ES-I3 (cell line): ENCODE data around the gene LRMDA.

Source experiments
- H3K36me3 ChIP-seq: 2 replicates; pipeline ENCODE4 v1.6.1; 2013; ENCODE audit warnings: mild to moderate bottlenecking, low read length, control low read depth, moderate library complexity; ENCODE audit not compliant: insufficient read depth
- H3K4me1 ChIP-seq: 2 replicates; pipeline ENCODE4 v1.6.1; 2013; ENCODE audit warnings: mild to moderate bottlenecking, control low read depth, low read length; ENCODE audit not compliant: insufficient read depth
- H3K9ac ChIP-seq: 2 replicates; pipeline ENCODE4 v1.6.1; 2013; ENCODE audit warnings: low read depth, mild to moderate bottlenecking, low read length, moderate library complexity
- H3K9me3 ChIP-seq: 2 replicates; pipeline ENCODE4 v1.6.1; 2013; ENCODE audit warnings: mild to moderate bottlenecking, low read length, moderate library complexity; ENCODE audit not compliant: control insufficient read depth, insufficient read depth

LRMDA gene

DNA sequence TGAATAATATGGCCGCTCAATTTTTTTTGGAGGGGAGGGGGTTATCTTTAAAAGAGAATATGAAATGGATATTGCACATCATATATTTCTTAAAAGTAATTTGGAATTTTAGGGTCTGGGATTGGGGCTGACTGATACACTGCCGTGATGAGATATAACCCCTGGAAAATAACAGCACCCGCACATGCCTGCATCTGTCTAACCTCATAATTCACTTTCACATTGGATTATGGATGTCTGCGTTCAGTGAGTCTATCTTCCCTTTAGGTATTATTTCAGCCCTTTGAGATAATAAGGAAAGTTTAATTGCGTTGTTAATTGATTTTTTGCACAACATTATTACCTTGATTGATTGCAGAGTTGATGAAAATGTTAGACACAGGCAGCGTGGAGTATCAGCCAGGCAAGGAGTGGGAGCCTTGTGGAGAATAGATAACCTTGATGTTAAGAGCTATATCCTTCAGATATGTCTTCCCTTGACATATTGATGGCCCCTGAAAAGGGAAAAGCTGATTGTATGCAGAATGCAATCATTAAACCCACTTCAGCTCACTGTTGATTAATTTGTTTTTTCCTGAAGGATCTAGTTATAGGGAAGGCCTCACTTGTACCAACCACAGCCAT, 1111.0 kb downstream of the LRMDA start:
- no peaks in the 10 kb centered on the region for H3K4me1 ChIP-seq
- no peak overlapping the region for H3K9ac ChIP-seq
- no peaks in the 10 kb centered on the region for H3K36me3 ChIP-seq
- no peaks in the 10 kb centered on the region for H3K9me3 ChIP-seq

DNA sequence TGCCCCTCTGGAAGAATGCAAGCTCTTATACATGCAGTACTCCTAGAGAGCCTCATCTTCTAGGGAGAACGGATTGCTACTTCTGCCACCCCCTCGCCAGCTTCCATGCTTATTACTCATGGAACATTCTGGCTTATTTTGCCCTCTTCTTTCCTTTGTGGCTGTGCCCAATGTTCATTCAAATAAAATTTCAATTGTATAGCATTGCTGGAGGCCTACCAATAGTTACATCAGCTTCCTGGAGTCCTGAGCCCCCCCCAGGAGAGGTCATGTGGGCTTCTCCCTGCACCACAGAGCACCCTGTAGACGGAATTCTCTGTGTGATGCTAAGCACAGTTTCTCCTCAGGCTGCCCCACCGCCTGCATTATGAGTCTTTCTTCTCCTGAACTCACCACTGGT, 1112.2 kb downstream of the LRMDA start:
- Histone ChIP-seq H3K9ac (no peak overlapping the region), H3K9me3 (no peaks in the 10 kb centered on the region), H3K36me3 (no peaks in the 10 kb centered on the region), H3K4me1 (no peaks in the 10 kb centered on the region)

DNA sequence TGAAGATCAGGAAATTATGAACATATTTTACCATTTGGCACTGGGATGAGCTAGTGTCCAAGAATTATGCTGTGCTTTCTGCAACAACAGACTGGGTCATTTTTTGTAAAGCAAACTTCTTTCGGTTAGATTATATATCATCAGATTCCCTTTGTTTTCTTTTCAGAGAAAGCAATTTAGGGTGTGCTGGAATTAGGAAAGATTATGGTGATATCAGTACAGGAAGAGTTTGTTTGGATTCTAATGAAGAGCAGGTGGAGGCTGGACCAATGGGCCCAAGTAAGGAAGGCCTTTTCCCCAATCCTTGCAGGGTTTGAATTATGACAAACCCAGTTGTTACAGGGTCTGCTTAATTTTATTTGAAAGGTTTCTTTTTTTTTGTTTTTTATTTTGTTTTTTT, 1113.4 kb downstream of the LRMDA start:
- Histone ChIP-seq H3K36me3 (no peaks in the 10 kb centered on the region), H3K4me1 (no peaks in the 10 kb centered on the region), H3K9ac (no peak overlapping the region), H3K9me3 (no peaks in the 10 kb centered on the region)

DNA sequence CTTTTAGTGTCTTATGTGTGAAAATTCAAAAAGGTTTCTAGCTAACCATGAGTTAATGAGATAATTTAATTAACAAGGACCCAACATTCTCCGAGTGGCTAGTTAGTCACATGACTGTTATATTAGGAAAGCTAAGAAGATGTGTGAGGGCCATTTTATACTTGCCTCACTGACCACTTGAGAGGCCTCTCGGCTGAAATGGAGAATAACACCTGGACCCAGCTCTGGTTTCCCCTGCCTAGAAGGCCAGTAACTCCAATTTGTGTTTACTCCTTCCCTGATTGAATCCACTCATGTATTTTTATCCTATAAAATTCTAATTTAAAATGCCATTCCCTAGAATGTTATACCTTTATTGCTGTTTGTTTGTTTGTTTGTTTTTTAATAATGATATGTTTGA, 1115.0 kb downstream of the LRMDA start:
- Histone ChIP-seq H3K9ac (no peak overlapping the region), H3K4me1 (no peaks in the 10 kb centered on the region), H3K36me3 (no peaks in the 10 kb centered on the region), H3K9me3 (no peaks in the 10 kb centered on the region)

DNA sequence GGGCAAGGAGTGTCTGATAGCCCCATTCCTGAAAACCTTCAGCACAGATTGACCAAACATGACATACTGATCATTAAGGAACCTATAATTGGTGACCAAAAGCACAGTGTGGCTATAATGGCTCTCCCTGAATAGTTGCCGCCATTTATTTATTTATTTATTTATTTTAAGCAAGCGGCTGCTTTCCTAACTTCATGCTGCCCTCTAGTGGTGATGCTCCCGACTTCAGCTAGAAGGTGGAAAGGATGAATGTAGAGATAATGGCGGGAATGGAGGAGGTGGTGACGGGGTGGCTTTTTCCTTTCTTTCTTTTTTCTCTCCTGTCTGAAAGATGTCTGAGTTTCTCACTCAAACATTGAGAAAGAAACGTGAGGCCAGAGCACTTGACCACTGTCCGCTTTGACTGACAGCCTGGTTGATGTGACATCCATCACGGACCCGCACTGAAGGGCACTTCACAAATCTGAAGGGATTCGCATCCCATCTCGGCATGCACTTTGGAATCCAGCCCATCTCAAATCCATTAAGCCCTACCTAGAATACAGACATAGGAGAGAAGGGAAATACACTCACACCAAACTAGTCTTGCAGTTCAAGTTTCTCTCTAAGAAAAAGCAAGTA, 1116.0 kb downstream of the LRMDA start:
- Histone ChIP-seq H3K4me1 (no peaks in the 10 kb centered on the region), H3K9ac (no peak overlapping the region), H3K9me3 (no peaks in the 10 kb centered on the region), H3K36me3 (no peaks in the 10 kb centered on the region)

DNA sequence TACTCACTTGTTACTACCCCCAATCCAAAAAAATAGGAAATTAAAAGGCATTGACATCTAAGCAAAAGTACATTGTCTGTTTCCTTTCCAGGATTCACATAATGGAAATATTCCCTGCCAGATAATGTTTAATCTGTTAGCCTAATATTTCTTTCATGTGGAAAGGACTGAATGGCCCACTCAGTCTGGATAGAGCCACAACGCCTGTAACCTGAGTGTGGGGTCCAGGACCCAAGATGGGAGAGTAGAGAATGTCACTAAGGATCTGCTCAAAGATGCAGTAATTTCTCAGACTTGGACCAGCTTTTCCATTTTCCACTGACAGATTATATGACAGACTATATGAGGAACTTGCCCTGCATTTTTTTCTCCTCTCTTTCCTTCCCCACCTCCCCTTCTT, 1117.3 kb downstream of the LRMDA start:
- Histone ChIP-seq H3K36me3 (no peaks in the 10 kb centered on the region), H3K9ac (no peak overlapping the region), H3K9me3 (no peaks in the 10 kb centered on the region), H3K4me1 (no peaks in the 10 kb centered on the region)

DNA sequence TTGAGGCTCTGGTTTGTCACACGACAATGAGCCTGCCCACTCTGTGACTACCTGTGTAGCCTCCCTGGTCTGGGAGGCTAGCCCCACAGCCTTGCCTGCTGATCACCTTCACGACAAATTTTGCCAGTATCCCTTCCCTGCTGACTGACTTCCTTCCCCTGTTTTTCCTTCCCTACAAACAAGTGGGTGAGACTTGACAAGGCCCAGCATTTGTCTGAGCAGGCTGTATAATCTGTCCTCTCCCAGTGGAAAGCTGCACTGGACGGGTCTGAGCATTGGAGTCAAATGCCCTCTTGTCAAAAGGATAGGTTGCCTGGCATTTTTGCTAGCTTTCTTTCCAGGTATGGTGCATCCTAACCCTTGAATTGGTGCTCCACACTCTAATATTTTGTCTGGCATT, 1117.7 kb downstream of the LRMDA start:
- Histone ChIP-seq H3K9me3 (no peaks in the 10 kb centered on the region), H3K36me3 (no peaks in the 10 kb centered on the region), H3K4me1 (no peaks in the 10 kb centered on the region), H3K9ac (no peak overlapping the region)

DNA sequence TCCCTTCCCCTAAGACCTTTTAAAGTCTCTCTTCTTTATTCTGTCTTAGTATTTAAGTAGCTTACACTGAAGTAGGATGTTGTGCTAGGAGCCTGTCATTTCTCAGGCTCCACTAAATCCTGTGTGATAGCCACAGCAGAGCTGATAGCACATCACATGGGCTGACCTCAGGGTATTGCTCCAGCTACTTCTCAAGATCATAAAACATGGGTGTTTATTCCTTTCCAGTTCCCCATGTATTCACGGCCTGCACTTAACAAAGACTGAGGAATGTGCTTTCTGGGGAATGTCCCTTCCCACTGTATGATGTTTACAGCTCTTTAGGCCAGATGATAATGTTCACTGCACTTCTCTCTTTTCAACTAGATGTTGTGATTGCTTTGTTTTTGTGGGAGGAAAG, 1119.4 kb downstream of the LRMDA start:
- Histone ChIP-seq H3K9me3 (no peaks in the 10 kb centered on the region), H3K9ac (no peak overlapping the region), H3K4me1 (no peaks in the 10 kb centered on the region), H3K36me3 (no peaks in the 10 kb centered on the region)

DNA sequence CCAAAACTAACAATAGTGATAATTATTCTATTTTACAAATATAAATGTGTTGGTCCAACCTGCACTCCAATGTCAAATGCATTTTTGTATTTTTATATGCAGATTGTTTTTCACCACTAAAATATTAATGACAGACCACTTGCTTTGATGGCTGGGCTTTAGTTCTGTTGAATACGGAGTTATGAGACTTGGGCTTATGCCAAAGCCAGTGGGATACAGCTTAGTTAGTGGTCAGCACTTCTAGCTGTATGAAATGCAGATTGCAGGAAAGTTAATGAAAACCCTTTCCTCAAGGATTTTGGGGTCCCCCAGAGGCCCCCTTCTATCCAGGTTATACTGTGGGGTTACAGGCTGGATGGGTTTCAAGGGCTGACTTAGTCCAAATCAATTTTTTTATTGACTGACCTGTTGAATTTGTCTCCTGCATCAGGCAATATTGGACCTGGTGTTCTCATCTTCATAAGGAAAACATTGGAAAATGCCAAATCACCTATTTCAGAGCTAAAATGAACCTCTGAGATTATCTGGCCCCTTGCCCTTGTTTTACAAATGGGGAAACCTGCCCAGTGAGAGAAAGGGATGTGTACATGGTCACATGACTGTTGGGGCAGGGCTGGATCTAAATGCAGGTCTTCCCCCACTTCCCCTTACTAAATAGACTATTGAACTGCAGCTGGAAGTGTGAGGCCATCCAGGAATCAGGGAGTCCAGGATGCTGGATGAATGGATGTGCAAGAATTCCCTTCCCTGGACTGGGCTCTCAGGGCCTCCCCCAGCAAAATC, 1120.9 kb downstream of the LRMDA start:
- no peak overlapping the region for H3K9ac ChIP-seq
- no peaks in the 10 kb centered on the region for H3K4me1 ChIP-seq
- no peaks in the 10 kb centered on the region for H3K9me3 ChIP-seq
- no peaks in the 10 kb centered on the region for H3K36me3 ChIP-seq

DNA sequence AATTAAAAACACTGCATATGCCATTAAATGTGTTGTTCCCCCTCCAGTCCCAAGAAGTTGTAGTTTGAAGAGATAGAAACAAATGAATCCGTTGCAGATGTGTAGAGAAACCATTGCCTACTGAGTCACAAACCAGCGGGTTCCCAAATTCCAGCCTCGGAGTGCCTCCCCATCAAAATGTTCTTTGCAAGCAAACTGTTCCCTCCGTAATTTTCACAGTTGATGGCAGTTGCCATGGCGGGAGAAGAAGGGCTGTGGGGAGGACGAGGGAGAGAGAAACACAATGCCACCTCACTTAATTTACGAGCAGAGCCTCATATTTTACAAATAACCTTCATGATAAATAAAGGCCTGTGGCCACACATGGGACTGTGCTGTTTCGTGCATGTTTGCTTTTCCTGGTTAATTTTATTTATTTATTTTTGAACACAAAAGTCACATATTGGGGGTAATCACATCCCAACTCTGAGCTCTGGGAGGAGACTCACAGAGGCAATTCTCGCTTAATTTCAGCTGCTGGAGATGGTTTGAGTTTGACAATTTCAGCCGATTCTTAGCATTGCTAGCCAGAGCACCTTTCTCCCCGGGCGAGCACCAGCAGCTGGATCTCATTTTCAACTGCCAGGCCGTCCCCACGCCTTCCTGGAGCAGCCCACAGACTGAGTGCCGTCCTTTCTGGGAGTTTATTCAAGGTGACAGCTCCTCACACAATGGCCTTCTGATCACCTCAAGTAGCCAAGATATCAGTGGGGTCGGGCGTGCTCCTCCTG, 1122.0 kb downstream of the LRMDA start:
- H3K4me1 ChIP-seq = no peaks in the 10 kb centered on the region
- H3K36me3 ChIP-seq = no peaks in the 10 kb centered on the region
- H3K9me3 ChIP-seq = no peaks in the 10 kb centered on the region
- no peak overlapping the region for H3K9ac ChIP-seq

DNA sequence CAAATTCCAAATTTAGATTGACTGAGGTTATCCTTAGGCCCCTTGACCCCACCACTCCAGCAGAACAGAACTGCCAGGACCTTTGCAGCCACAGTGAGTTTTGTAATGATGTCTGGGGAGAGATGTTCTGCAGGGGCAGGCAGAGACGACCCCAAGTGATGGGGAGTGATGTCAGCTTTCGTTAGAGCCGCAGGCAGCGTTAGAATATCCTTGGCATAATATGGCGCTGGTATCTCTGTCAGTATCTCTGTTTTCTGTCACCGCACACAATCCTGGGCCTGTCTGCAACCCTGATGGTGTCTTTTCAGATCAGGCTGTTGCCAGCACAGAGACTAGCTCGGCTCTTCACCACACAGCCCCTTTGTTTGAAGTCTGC, 1122.6 kb downstream of the LRMDA start:
- no peaks in the 10 kb centered on the region for H3K36me3 ChIP-seq
- H3K4me1 ChIP-seq = no peaks in the 10 kb centered on the region
- H3K9ac ChIP-seq = no peak overlapping the region
- no peaks in the 10 kb centered on the region for H3K9me3 ChIP-seq

DNA sequence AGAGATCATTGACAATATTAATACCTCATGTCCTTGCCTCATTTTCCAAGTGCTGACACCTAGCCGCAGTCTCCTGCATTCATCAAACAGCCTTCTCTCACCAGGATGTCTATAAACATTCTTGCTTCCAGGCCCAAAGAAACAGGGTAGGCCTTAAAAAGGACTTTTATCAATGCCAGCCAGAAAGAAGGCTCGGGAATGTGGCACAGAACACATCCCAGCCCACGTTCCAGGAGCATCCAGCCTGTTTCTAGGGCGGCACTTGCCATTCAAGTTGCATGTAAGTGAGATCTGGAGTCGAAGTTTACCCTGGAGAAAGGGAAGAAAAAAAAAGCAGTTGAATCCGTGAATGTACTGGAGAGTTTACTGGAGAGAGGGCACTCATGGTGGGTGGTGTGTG, 1123.1 kb downstream of the LRMDA start:
- no peak overlapping the region for H3K9ac ChIP-seq
- H3K9me3 ChIP-seq = no peaks in the 10 kb centered on the region
- H3K4me1 ChIP-seq = no peaks in the 10 kb centered on the region
- no peaks in the 10 kb centered on the region for H3K36me3 ChIP-seq

DNA sequence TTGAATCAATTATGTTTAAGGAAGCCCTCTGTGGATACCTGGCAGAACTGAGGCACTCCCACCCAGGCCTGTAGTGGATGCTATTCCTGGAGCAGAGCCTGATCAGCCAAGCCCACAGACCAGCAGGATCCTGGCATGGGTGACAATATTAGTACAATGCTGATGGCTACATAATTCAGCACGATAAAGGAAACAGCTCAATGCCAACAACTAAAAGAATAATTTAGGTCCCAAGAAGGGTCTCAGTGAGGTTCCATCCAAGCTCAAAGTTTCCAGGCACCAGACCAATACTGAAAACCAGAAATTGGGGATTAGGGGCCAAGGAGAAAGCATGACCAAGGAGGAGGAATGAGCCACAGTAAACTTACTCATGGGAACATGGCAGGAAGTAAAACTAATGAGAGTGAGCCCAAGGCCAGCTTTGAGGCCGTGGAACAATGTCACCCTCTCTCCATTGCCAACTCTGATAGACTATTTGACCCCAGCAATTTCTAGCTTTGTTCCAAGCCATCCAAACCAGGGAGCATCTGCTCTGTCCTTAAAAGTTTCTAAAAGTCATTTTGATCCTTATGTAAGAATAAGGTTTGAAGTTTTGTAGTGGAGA, 1123.7 kb downstream of the LRMDA start:
- Histone ChIP-seq H3K9ac (no peak overlapping the region), H3K9me3 (no peaks in the 10 kb centered on the region), H3K4me1 (no peaks in the 10 kb centered on the region), H3K36me3 (no peaks in the 10 kb centered on the region)

DNA sequence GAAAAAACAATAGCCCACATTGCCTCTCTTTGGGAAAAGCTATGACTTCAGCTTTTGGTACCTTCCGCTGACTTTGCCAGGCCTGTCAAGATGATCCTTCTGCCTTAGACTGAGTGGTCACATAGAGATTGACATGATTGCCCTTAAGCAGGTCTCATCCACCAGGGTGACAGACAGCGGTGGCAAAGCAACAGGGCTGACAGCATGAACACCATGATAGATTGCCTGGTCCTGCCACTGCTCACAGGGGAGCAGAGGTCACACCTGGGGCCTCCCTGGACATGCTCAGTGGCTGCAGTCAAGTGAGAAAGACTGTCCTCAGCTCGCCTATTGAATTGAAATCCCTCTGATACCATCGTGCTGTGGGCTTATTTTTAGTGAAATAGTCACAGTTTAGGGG, 1125.9 kb downstream of the LRMDA start:
- no peaks in the 10 kb centered on the region for H3K9me3 ChIP-seq
- no peak overlapping the region for H3K9ac ChIP-seq
- H3K4me1 ChIP-seq = no peaks in the 10 kb centered on the region
- H3K36me3 ChIP-seq = no peaks in the 10 kb centered on the region
